B cell (primary cell): Measurements from ENCODE around the gene TNFAIP1. TPM values are rescaled to one million over a fixed set of nuclear protein-coding genes. Genes with fewer than 3 reads are reported as not detected.

Experiments
- ATAC-seq: fragments of 200-7000 bp; cut with Tn5 transposase; one replicate; pipeline ENCODE4 v1.10.0; 2021; ENCODE audit warnings: low read depth, mild to moderate bottlenecking, moderate number of reproducible peaks, moderate library complexity
- CTCF ChIA-PET: fragments of 350-600 bp; sonication (Branson Sonifier 250); formaldehyde crosslinking; loops from one replicate; lab custom pipeline; 2021; ENCODE audit warnings: antibody characterized with exemption, inconsistent platforms; lab: Charles Lee
- POLR2A ChIA-PET: fragments of 350-600 bp; sonication (Branson Sonifier 250); formaldehyde crosslinking; loops from one replicate; lab custom pipeline; 2021; ENCODE audit warnings: antibody characterized with exemption; lab: Charles Lee
- DNase-seq: peaks from one replicate; pipeline ENCODE4 v3.0.0; 2013
- H2AFZ ChIP-seq: 2 replicates; pipeline ENCODE4 v1.6.1; 2012; ENCODE audit warnings: mild to moderate bottlenecking, low read depth, low read length; ENCODE audit not compliant: insufficient read depth, poor library complexity, severe bottlenecking
- H3K27ac ChIP-seq, 2 donors: 1 replicate in 1 of 2; 2 replicates in 1 of 2; pipeline ENCODE4 v1.5.1; 2012 to 2013; ENCODE audit warnings: low read length in 2 of 2, mild to moderate bottlenecking in 2 of 2, moderate library complexity in 1 of 2
- H3K27me3 ChIP-seq, 4 experiments: fragments of 200-600 bp in 1 of 4; sonication (generic) in 1 of 4; replicated peaks in 1 of 4; 1 replicate in 2 of 4; 2 replicates in 2 of 4; pipeline versions ENCODE4 v1.6.1 to v1.7.0; 2013 to 2016; ENCODE audit warnings: low read length in 3 of 4, mild to moderate bottlenecking in 2 of 4, mixed read lengths in 1 of 4, moderate library complexity in 1 of 4; ENCODE audit not compliant: insufficient read depth in 4 of 4, control insufficient read depth in 3 of 4; ENCODE audit errors: control extremely low read depth in 1 of 4
- H3K36me3 ChIP-seq, 2 experiments: replicated peaks in 1 of 2; 1 replicate in 1 of 2; 2 replicates in 1 of 2; pipeline versions ENCODE4 v1.6.1 to v1.7.1; 2013; ENCODE audit warnings: low read length in 1 of 2; ENCODE audit not compliant: insufficient read depth in 2 of 2, control insufficient read depth in 1 of 2; ENCODE audit errors: control extremely low read depth in 1 of 2, extremely low read depth in 1 of 2
- H3K4me1 ChIP-seq, 2 donors: fragments of 200-600 bp in 1 of 2; sonication (generic) in 1 of 2; 1 replicate in 1 of 2; 2 replicates in 1 of 2; pipeline versions ENCODE4 v1.5.1 to v1.6.1; 2013 to 2017; ENCODE audit warnings: low read length in 2 of 2; ENCODE audit not compliant: control insufficient read depth in 2 of 2, insufficient read depth in 2 of 2
- H3K4me2 ChIP-seq: replicated peaks from 2 replicates; pipeline ENCODE3; 2012; ENCODE audit warnings: mild to moderate bottlenecking, low read depth, low read length; ENCODE audit not compliant: poor library complexity, severe bottlenecking
- H3K4me3 ChIP-seq, 5 experiments: fragments of 200-600 bp in 1 of 5; sonication (generic) in 1 of 5; 1 replicate in 3 of 5; 2 replicates in 2 of 5; pipeline versions ENCODE4 v1.5.1 to v1.7.0; 2011 to 2016; ENCODE audit warnings: low read length in 4 of 5, mild to moderate bottlenecking in 4 of 5, low read depth in 2 of 5, control low read depth in 1 of 5, moderate library complexity in 1 of 5; ENCODE audit not compliant: insufficient read depth in 1 of 5; ENCODE audit errors: control extremely low read depth in 1 of 5, extremely low read depth in 1 of 5
- H3K79me2 ChIP-seq: fragments of 200-600 bp; sonication (generic); one replicate; pipeline ENCODE4 v1.6.0; 2016; ENCODE audit warnings: low read length; ENCODE audit not compliant: control insufficient read depth, insufficient read depth
- H3K9ac ChIP-seq: fragments of 200-600 bp; sonication (generic); 2 replicates; pipeline ENCODE4 v1.6.1; 2017; ENCODE audit warnings: mild to moderate bottlenecking, low read length, moderate library complexity
- H3K9me3 ChIP-seq, 3 donors: one replicate each; pipeline versions ENCODE4 v1.6.1 to v1.7.1; 2013; ENCODE audit warnings: low read length in 2 of 3; ENCODE audit not compliant: control insufficient read depth in 2 of 3, insufficient read depth in 1 of 3; ENCODE audit errors: control extremely low read depth in 1 of 3
- H4K20me1 ChIP-seq: 2 replicates; pipeline ENCODE4 v1.6.0; 2012; ENCODE audit warnings: mild to moderate bottlenecking, low read length; ENCODE audit not compliant: insufficient read depth, control insufficient read depth, poor library complexity, severe bottlenecking
- H3K27ac Mint-ChIP-seq: one replicate; pipeline ENCODE4 v1.8.0; 2021; ENCODE audit warnings: mixed read lengths
- H3K27me3 Mint-ChIP-seq: one replicate; pipeline ENCODE4 v1.8.0; 2021; ENCODE audit warnings: mixed read lengths
- H3K4me1 Mint-ChIP-seq: one replicate; pipeline ENCODE4 v1.8.0; 2021; ENCODE audit warnings: mixed read lengths
- H3K4me3 Mint-ChIP-seq: one replicate; pipeline ENCODE4 v1.8.0; 2021; ENCODE audit warnings: mixed read lengths
- H3K9me3 Mint-ChIP-seq: one replicate; pipeline ENCODE4 v1.8.0; 2022; ENCODE audit warnings: mixed read lengths; ENCODE audit not compliant: insufficient read depth
- EZH2 ChIP-seq: IDR thresholded peaks from 2 replicates; pipeline ENCODE4 v1.6.1; 2012; ENCODE audit warnings: borderline replicate concordance, low read depth, mild to moderate bottlenecking, moderate library complexity, low read length; ENCODE audit not compliant: insufficient read depth, poor library complexity, severe bottlenecking
- WGBS: methylation state at CpG from one replicate; pipeline ENCODE4 v1.1.5; 2013; ENCODE audit warnings: missing lambda C conversion rate; ENCODE audit not compliant: insufficient coverage; 5-methylcytosine and 5-hydroxymethylcytosine counted together
- intact Hi-C: fragments of 100-400 bp; cut with micrococcal nuclease; formaldehyde crosslinking; loops from one replicate; pipeline ENCODE4 v1.10.0; 2022
- polyA plus RNA-seq: library from polyadenylated mRNA; depleted of rRNA; stranded (reverse); fragments of >200 nt; gene quantifications from 2 replicates; pipeline ENCODE4 v1.2.3, GENCODE V29; 2012
- total RNA-seq, 2 donors: library from RNA; stranded (reverse); fragments of 120-200 nt in 1 of 2; gene quantifications; 1 replicate in 1 of 2; 2 replicates in 1 of 2; pipeline versions ENCODE4 v1.2.3 to v1.2.4, GENCODE V29; 2013 to 2022
- TF ChIP-seq, protein P1 (sequence below): fragments of 200-600 bp; IDR thresholded peaks from one replicate; pipeline ENCODE4 v1.8.0; 2022; ENCODE audit warnings: antibody characterized with exemption, mild to moderate bottlenecking

The TNFAIP1 gene
- total and polyA plus RNA-seq, 2 donors (not counting 1 experiment from before 2014, with no cell fraction given): 10.7 to 20.4 TPM

DNA sequence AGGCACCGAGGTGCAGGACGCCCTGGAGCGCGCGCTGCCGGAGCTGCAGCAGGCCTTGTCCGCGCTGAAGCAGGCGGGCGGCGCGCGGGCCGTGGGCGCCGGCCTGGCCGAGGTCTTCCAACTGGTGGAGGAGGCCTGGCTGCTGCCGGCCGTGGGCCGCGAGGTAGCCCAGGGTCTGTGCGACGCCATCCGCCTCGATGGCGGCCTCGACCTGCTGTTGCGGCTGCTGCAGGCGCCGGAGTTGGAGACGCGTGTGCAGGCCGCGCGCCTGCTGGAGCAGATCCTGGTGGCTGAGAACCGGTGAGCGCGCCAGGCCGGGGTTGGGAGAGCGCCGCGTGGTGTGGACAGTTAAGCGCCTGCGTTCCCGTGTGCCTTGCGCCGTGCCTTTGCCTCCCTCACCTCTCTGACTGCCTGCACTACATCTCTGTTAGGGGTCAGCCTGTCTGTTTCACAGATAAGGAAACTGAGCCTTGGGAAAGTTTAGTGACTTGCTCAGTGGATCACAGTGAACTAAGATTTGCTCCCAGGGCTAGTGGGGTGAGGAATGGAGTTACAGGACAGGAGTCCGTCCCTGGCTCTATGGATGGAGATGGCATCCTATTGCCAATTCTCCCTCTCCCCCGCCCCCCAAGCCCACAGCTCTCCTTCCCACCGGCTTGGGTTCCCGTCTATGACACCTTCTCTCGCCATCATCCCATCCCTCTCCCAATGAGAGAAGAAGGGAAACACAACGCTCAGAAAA, 36.8 kb downstream of the TNFAIP1 start:
- CTCF ChIA-PET: interaction anchor here (1.4 to 3.8 kb wide), 2 partner anchors 14 to 37 kb away, joined by 6 to 19 read pairs; partner anchors contain the start of genes IFT20, POLDIP2 and TNFAIP1
- peak overlapping the region in 1 of 2 donors; percentile 5 for H3K27ac ChIP-seq

More for the DNA sequence above, 36.8 kb downstream of the TNFAIP1 start:
- Histone ChIP-seq H3K4me1 (peaks cover 14 to 23% of the 10 kb centered on the region in 2 donors), H2AFZ (peak overlapping the region; percentile 88), H4K20me1 (peaks cover 22% of the 10 kb centered on the region), H3K4me3 (peak overlapping the region; percentile 7 to 81 (median 74)), H3K27me3 (no peaks in the 10 kb centered on the region), H3K36me3 (peaks cover 0 to 3% of the 10 kb centered on the region in 2 experiments), H3K79me2 (peaks cover 8% of the 10 kb centered on the region), H3K9me3 (no peaks in the 10 kb centered on the region), H3K9ac (peak overlapping the region; percentile 71), H3K4me2 (peak overlapping the region; percentile 92)
- peaks cover 22% of the 10 kb centered on the region for H3K4me1 Mint-ChIP-seq
- peak overlapping the region; percentile 67 for H3K27ac Mint-ChIP-seq
- no peak for TF ChIP-seq EZH2
- TF ChIP-seq, protein P1, sequence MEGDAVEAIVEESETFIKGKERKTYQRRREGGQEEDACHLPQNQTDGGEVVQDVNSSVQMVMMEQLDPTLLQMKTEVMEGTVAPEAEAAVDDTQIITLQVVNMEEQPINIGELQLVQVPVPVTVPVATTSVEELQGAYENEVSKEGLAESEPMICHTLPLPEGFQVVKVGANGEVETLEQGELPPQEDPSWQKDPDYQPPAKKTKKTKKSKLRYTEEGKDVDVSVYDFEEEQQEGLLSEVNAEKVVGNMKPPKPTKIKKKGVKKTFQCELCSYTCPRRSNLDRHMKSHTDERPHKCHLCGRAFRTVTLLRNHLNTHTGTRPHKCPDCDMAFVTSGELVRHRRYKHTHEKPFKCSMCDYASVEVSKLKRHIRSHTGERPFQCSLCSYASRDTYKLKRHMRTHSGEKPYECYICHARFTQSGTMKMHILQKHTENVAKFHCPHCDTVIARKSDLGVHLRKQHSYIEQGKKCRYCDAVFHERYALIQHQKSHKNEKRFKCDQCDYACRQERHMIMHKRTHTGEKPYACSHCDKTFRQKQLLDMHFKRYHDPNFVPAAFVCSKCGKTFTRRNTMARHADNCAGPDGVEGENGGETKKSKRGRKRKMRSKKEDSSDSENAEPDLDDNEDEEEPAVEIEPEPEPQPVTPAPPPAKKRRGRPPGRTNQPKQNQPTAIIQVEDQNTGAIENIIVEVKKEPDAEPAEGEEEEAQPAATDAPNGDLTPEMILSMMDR: no peak
- DNase-seq (no peak), ATAC-seq (no peak)
- WGBS: 6% methylated on average over 48 of the region's 53 CpGs
- POLR2A ChIA-PET: no interaction called here
- H3K4me3 Mint-ChIP-seq: peak overlapping the region; percentile 99
- H3K27me3 Mint-ChIP-seq: no peaks in the 10 kb centered on the region
- H3K9me3 Mint-ChIP-seq: no peaks in the 10 kb centered on the region
- intact Hi-C loops: loop anchor here (5.0 kb wide), 1 partner anchor 35 kb away; the partner anchor contains the start of gene SLC46A1
